ENCODE measurements around the gene CERS1. TPM values are rescaled to one million over a fixed set of nuclear protein-coding genes. Genes with fewer than 3 reads are reported as not detected.

The CERS1 gene
- total RNA-seq, 1 experiment from 2014 or later, result 0.96 TPM

- Histone ChIP-seq H3K4me3 (replicated peaks in 1 of 2; ENCODE audit: low read depth in 1 of 2, low read length in 2 of 2) (no peak overlapping the region), H3K36me3 (ENCODE audit: control insufficient read depth in 1 of 2, insufficient read depth in 2 of 2, low read length in 2 of 2) (no peaks in the 10 kb centered on the region), H3K9ac (ENCODE audit: low read length) (no peak overlapping the region), H3K4me2 (ENCODE audit: low read length) (no peak overlapping the region), H2AFZ (ENCODE audit: low read depth, low read length, poor library complexity, severe bottlenecking) (no peak overlapping the region), H3K4me1 (ENCODE audit: control insufficient read depth in 1 of 2, insufficient read depth in 2 of 2, low read length in 2 of 2) (peaks cover 0 to 7% of the 10 kb centered on the region in 2 experiments; a peak in 2 of 4 replicates), H3K79me2 (ENCODE audit: insufficient read depth, low read length) (no peaks in the 10 kb centered on the region), H4K20me1 (ENCODE audit: insufficient read depth) (no peaks in the 10 kb centered on the region), H3K27ac (ENCODE audit: low read depth, low read length) (no peak overlapping the region), H3K9me2 (ENCODE audit: insufficient read depth) (no peaks in the 10 kb centered on the region), H3K27me3 (ENCODE audit: insufficient read depth, low read length) (no peaks in the 10 kb centered on the region), H3K9me3 (ENCODE audit: control insufficient read depth in 1 of 2, insufficient read depth in 1 of 2, low read depth in 1 of 2, low read length in 2 of 2) (no peaks in the 10 kb centered on the region)
- DNase-seq (ENCODE audit: low read depth, low spot score) (no peak), ATAC-seq (no peak)
- ChIA-PET POLR2A (no interaction called here), RAD21 (ENCODE audit: low non-redundant PET in 1 of 2, low total read pairs in 2 of 2, uncharacterized antibody in 2 of 2, unreplicated experiment in 2 of 2) (no interaction called here), CTCF (no interaction called here)
- intact Hi-C loops (cut with micrococcal nuclease), result no loop called here
- BruUV-seq (replicated peaks), result no TSS peak
- TF ChIP-seq JUND (IDR thresholded peaks at IDR 0.05) (no peak), RAD21 (IDR thresholded peaks at IDR 0.05; ENCODE audit: low read depth) (no peak), CBX3 (IDR thresholded peaks at IDR 0.05; ENCODE audit: low read depth) (no peak)
Measured at GRCh38 chr19:18886972-18887371, 9.0 kb downstream of the CERS1 start.

DNA sequence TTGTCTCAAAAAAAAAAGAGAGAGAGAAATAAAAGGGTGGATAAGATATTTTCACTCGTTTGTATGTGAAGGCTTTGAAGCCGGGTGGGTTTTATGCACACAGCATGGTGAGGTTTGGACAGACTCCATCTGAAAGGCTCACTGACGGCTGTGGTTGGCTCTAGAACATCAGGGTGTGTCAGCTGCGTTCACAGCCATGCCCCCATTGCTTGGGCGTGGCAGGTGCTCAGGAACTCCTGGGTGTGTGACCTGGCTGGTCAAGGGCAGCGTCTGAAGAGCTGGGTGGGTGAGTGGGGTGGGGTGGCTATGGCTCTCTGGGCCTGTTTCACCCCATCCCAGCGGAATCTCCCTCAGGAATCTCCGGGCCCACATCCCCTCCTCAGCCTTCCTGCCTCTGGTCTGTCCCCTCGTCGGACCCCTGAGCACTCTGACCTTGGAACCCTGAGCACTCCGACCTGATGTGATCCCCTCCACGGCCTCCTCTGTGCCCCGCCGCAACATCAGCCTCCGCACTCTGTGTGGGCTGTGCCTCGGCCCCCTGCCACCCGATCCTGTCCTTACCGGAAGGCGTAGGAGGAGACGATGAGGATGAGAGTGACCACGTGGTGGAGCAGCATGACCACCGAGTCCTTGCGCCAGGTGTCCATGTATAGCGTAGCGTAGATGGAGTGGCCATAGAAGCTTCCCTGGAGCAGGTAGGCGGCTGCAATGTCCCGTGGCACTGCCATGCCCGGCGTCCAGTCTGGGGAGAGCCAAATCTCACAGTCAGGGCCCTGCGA is 12.2 kb downstream of the CERS1 start:
- BruUV-seq (replicated peaks), result no TSS peak

More for the DNA sequence above, 12.2 kb downstream of the CERS1 start:
- no peak overlapping the region for H3K9ac ChIP-seq (ENCODE audit: low read length)
- H3K4me2 ChIP-seq (ENCODE audit: low read length), result no peak overlapping the region
- ATAC-seq (no peak), DNase-seq (ENCODE audit: low read depth, low spot score) (no peak)
- no peaks in the 10 kb centered on the region for H3K9me2 ChIP-seq (ENCODE audit: insufficient read depth)
- no peak overlapping the region for H3K4me3 ChIP-seq (replicated peaks in 1 of 2; ENCODE audit: low read depth in 1 of 2, low read length in 2 of 2)
- POLR2A ChIA-PET, result no interaction called here
- TF ChIP-seq ATF3 (IDR thresholded peaks at IDR 0.05), result no peak
- TF ChIP-seq EGR1 (IDR thresholded peaks at IDR 0.05; ENCODE audit: low read depth), result no peak
- TF ChIP-seq RAD21 (IDR thresholded peaks at IDR 0.05; ENCODE audit: low read depth), result no peak
- CTCF ChIA-PET, result no interaction called here
- no peak overlapping the region for H3K27ac ChIP-seq (ENCODE audit: low read depth, low read length)
- intact Hi-C loops (cut with micrococcal nuclease), result no loop called here
- no peaks in the 10 kb centered on the region for H3K9me3 ChIP-seq (ENCODE audit: control insufficient read depth in 1 of 2, insufficient read depth in 1 of 2, low read depth in 1 of 2, low read length in 2 of 2)
- H4K20me1 ChIP-seq (ENCODE audit: insufficient read depth), result no peaks in the 10 kb centered on the region
- H3K79me2 ChIP-seq (ENCODE audit: insufficient read depth, low read length), result no peaks in the 10 kb centered on the region
- RAD21 ChIA-PET (ENCODE audit: low non-redundant PET in 1 of 2, low total read pairs in 2 of 2, uncharacterized antibody in 2 of 2, unreplicated experiment in 2 of 2), result no interaction called here
- H3K27me3 ChIP-seq (ENCODE audit: insufficient read depth, low read length), result no peaks in the 10 kb centered on the region
- peaks cover 5 to 16% of the 10 kb centered on the region in 2 experiments; a peak in 3 of 4 replicates for H3K4me1 ChIP-seq (ENCODE audit: control insufficient read depth in 1 of 2, insufficient read depth in 2 of 2, low read length in 2 of 2)
- no peaks in the 10 kb centered on the region for H3K36me3 ChIP-seq (ENCODE audit: control insufficient read depth in 1 of 2, insufficient read depth in 2 of 2, low read length in 2 of 2)
- no peak overlapping the region for H2AFZ ChIP-seq (ENCODE audit: low read depth, low read length, poor library complexity, severe bottlenecking)

All from HCT116 (cell line).